ENCODE measurements around the gene FRMD4A. TPM values are rescaled to one million over a fixed set of nuclear protein-coding genes. Genes with fewer than 3 reads are reported as not detected.

FRMD4A gene
- under 1 TPM; 0.82 to 0.94 TPM for total RNA-seq

- Mint-ChIP-seq H3K9me3 (ENCODE audit: insufficient read depth) (no peaks in the 10 kb centered on the region), H3K4me3 (no peak within 1 kb of the TSS), H3K4me1 (ENCODE audit: low read depth) (no peaks in the 10 kb centered on the region), H3K36me3 (ENCODE audit: low read depth) (no peaks in the 10 kb centered on the region), H3K27me3 (ENCODE audit: low read depth) (peaks cover 27% of the 10 kb centered on the region), H3K27ac (no peak within 1 kb of the TSS)
- DNase-seq (no peak), ATAC-seq (no peak)
- CTCF ChIA-PET = no interaction called here
- POLR2A ChIA-PET = no interaction called here
Measured at GRCh38 chr10:14330388-14331061, at the start of gene FRMD4A. Gene FRMD4A (minus strand): TSS chr10:14330924.

GRCh38 chr10:14379556-14380280 is 49.0 kb upstream of the FRMD4A start:
- Mint-ChIP-seq H3K4me1 (ENCODE audit: low read depth) (peaks cover 15% of the 10 kb centered on the region), H3K36me3 (ENCODE audit: low read depth) (no peaks in the 10 kb centered on the region), H3K4me3 (no peak overlapping the region), H3K9me3 (ENCODE audit: insufficient read depth) (no peaks in the 10 kb centered on the region), H3K27me3 (ENCODE audit: low read depth) (peaks cover 6% of the 10 kb centered on the region), H3K27ac (no peak overlapping the region)
- CTCF ChIA-PET = no interaction called here
- ATAC-seq = no peak
- no peak for DNase-seq
- POLR2A ChIA-PET = interaction anchor here (1.4 kb wide), 1 partner anchor 195 kb away, joined by 3 read pairs; no protein-coding TSS in a partner anchor

- Mint-ChIP-seq H3K27me3 (ENCODE audit: low read depth) (peaks cover 6% of the 10 kb centered on the region), H3K36me3 (ENCODE audit: low read depth) (no peaks in the 10 kb centered on the region), H3K4me3 (no peak overlapping the region), H3K4me1 (ENCODE audit: low read depth) (peaks cover 9% of the 10 kb centered on the region), H3K9me3 (ENCODE audit: insufficient read depth) (no peaks in the 10 kb centered on the region), H3K27ac (no peak overlapping the region)
- ChIA-PET POLR2A (no interaction called here), CTCF (no interaction called here)
- no peak for ATAC-seq
- DNase-seq = no peak
Measured at GRCh38 chr10:14378387-14378960, 47.8 kb upstream of the FRMD4A start.

- ATAC-seq (no peak), DNase-seq (no peak)
- ChIA-PET POLR2A (no interaction called here), CTCF (interaction anchor here (1.0 kb wide), 1 partner anchor 19 kb away, joined by 4 read pairs; no protein-coding TSS in a partner anchor)
- H3K27me3 Mint-ChIP-seq (ENCODE audit: low read depth) = peaks cover 6% of the 10 kb centered on the region
- H3K27ac Mint-ChIP-seq = no peak overlapping the region
- no peak overlapping the region for H3K4me3 Mint-ChIP-seq
- H3K9me3 Mint-ChIP-seq (ENCODE audit: insufficient read depth) = no peaks in the 10 kb centered on the region
- H3K36me3 Mint-ChIP-seq (ENCODE audit: low read depth) = no peaks in the 10 kb centered on the region
- H3K4me1 Mint-ChIP-seq (ENCODE audit: low read depth) = peaks cover 9% of the 10 kb centered on the region
Measured at GRCh38 chr10:14377591-14378175, 47.0 kb upstream of the FRMD4A start.

- no peaks in the 10 kb centered on the region for H3K4me1 Mint-ChIP-seq (ENCODE audit: low read depth)
- DNase-seq (no peak), ATAC-seq (no peak)
- POLR2A ChIA-PET = no interaction called here
- no peak overlapping the region for H3K4me3 Mint-ChIP-seq
- H3K36me3 Mint-ChIP-seq (ENCODE audit: low read depth) = no peaks in the 10 kb centered on the region
- CTCF ChIA-PET = no interaction called here
- no peaks in the 10 kb centered on the region for H3K9me3 Mint-ChIP-seq (ENCODE audit: insufficient read depth)
- H3K27me3 Mint-ChIP-seq (ENCODE audit: low read depth) = peaks cover 9% of the 10 kb centered on the region
- H3K27ac Mint-ChIP-seq = no peak overlapping the region
Measured at GRCh38 chr10:14374745-14375445, 44.2 kb upstream of the FRMD4A start.

- H3K27ac Mint-ChIP-seq = no peak overlapping the region
- no peak overlapping the region for H3K4me3 Mint-ChIP-seq
- H3K4me1 Mint-ChIP-seq (ENCODE audit: low read depth) = no peaks in the 10 kb centered on the region
- no peak for DNase-seq
- ChIA-PET CTCF (no interaction called here), POLR2A (no interaction called here)
- peaks cover 9% of the 10 kb centered on the region for H3K27me3 Mint-ChIP-seq (ENCODE audit: low read depth)
- H3K36me3 Mint-ChIP-seq (ENCODE audit: low read depth) = no peaks in the 10 kb centered on the region
- no peak for ATAC-seq
- H3K9me3 Mint-ChIP-seq (ENCODE audit: insufficient read depth) = no peaks in the 10 kb centered on the region
Measured at GRCh38 chr10:14372606-14373005, 41.9 kb upstream of the FRMD4A start.

- peaks cover 9% of the 10 kb centered on the region for H3K27me3 Mint-ChIP-seq (ENCODE audit: low read depth)
- no peak for DNase-seq
- ChIA-PET POLR2A (no interaction called here), CTCF (no interaction called here)
- H3K27ac Mint-ChIP-seq = no peak overlapping the region
- H3K9me3 Mint-ChIP-seq (ENCODE audit: insufficient read depth) = no peaks in the 10 kb centered on the region
- H3K4me3 Mint-ChIP-seq = no peak overlapping the region
- H3K36me3 Mint-ChIP-seq (ENCODE audit: low read depth) = no peaks in the 10 kb centered on the region
- no peaks in the 10 kb centered on the region for H3K4me1 Mint-ChIP-seq (ENCODE audit: low read depth)
- no peak for ATAC-seq
Measured at GRCh38 chr10:14371581-14371980, 40.9 kb upstream of the FRMD4A start.

- H3K27me3 Mint-ChIP-seq (ENCODE audit: low read depth) = peaks cover 6% of the 10 kb centered on the region
- ATAC-seq = no peak
- no peak overlapping the region for H3K27ac Mint-ChIP-seq
- ChIA-PET POLR2A (no interaction called here), CTCF (no interaction called here)
- no peaks in the 10 kb centered on the region for H3K9me3 Mint-ChIP-seq (ENCODE audit: insufficient read depth)
- no peak for DNase-seq
- H3K4me1 Mint-ChIP-seq (ENCODE audit: low read depth) = no peaks in the 10 kb centered on the region
- no peaks in the 10 kb centered on the region for H3K36me3 Mint-ChIP-seq (ENCODE audit: low read depth)
- no peak overlapping the region for H3K4me3 Mint-ChIP-seq
Measured at GRCh38 chr10:14370894-14371293, 40.2 kb upstream of the FRMD4A start.

GRCh38 chr10:14369906-14370305 is 39.2 kb upstream of the FRMD4A start:
- ATAC-seq (no peak), DNase-seq (no peak)
- Mint-ChIP-seq H3K36me3 (ENCODE audit: low read depth) (no peaks in the 10 kb centered on the region), H3K4me3 (no peak overlapping the region), H3K27ac (no peak overlapping the region), H3K27me3 (ENCODE audit: low read depth) (peaks cover 6% of the 10 kb centered on the region), H3K9me3 (ENCODE audit: insufficient read depth) (no peaks in the 10 kb centered on the region), H3K4me1 (ENCODE audit: low read depth) (no peaks in the 10 kb centered on the region)
- ChIA-PET POLR2A (no interaction called here), CTCF (interaction anchor here (0.7 kb wide), 1 partner anchor 535 kb away, joined by 3 read pairs; no protein-coding TSS in a partner anchor)

GRCh38 chr10:14366760-14367159 is 36.0 kb upstream of the FRMD4A start:
- CTCF ChIA-PET = no interaction called here
- DNase-seq (no peak), ATAC-seq (no peak)
- Mint-ChIP-seq H3K4me1 (ENCODE audit: low read depth) (no peaks in the 10 kb centered on the region), H3K4me3 (no peak overlapping the region), H3K36me3 (ENCODE audit: low read depth) (no peaks in the 10 kb centered on the region), H3K27ac (no peak overlapping the region), H3K27me3 (ENCODE audit: low read depth) (peaks cover 17% of the 10 kb centered on the region), H3K9me3 (ENCODE audit: insufficient read depth) (no peaks in the 10 kb centered on the region)
- POLR2A ChIA-PET = no interaction called here

GRCh38 chr10:14365266-14365665 is 34.5 kb upstream of the FRMD4A start:
- no peaks in the 10 kb centered on the region for H3K4me1 Mint-ChIP-seq (ENCODE audit: low read depth)
- no peak overlapping the region for H3K27ac Mint-ChIP-seq
- H3K36me3 Mint-ChIP-seq (ENCODE audit: low read depth) = no peaks in the 10 kb centered on the region
- ChIA-PET CTCF (no interaction called here), POLR2A (no interaction called here)
- H3K9me3 Mint-ChIP-seq (ENCODE audit: insufficient read depth) = no peaks in the 10 kb centered on the region
- DNase-seq = no peak
- H3K27me3 Mint-ChIP-seq (ENCODE audit: low read depth) = peaks cover 22% of the 10 kb centered on the region
- H3K4me3 Mint-ChIP-seq = no peak overlapping the region
- ATAC-seq = no peak

- H3K4me1 Mint-ChIP-seq (ENCODE audit: low read depth) = no peaks in the 10 kb centered on the region
- ChIA-PET CTCF (no interaction called here), POLR2A (no interaction called here)
- H3K27ac Mint-ChIP-seq = no peak overlapping the region
- no peaks in the 10 kb centered on the region for H3K9me3 Mint-ChIP-seq (ENCODE audit: insufficient read depth)
- DNase-seq = no peak
- ATAC-seq = no peak
- no peak overlapping the region for H3K4me3 Mint-ChIP-seq
- peaks cover 19% of the 10 kb centered on the region for H3K27me3 Mint-ChIP-seq (ENCODE audit: low read depth)
- no peaks in the 10 kb centered on the region for H3K36me3 Mint-ChIP-seq (ENCODE audit: low read depth)
Measured at GRCh38 chr10:14362104-14362503, 31.4 kb upstream of the FRMD4A start.

Measured in activated CD8-positive, alpha-beta T cell treated with anti-CD3 and anti-CD28 coated beads, Interleukin-2, amount 10 ng/mL, durations not matched to agents 7 days and 5 days (primary cell).